Mesendoderm (in vitro differentiated cells): ENCODE measurements around the gene SOCS4.

Experiments used
- DNase-seq: peaks from one replicate; pipeline ENCODE4 v3.0.0; 2013
- H2AK5ac ChIP-seq: 2 replicates; pipeline ENCODE4 v1.6.1; 2013; ENCODE audit warnings: low read length, inconsistent platforms
- H2BK120ac ChIP-seq: 2 replicates; pipeline ENCODE4 v1.6.1; 2013; ENCODE audit warnings: low read depth, mild to moderate bottlenecking, low read length, moderate library complexity, mixed read lengths
- H2BK15ac ChIP-seq: replicated peaks from 2 replicates; pipeline ENCODE4 v1.6.1; 2013; ENCODE audit warnings: low read depth, mild to moderate bottlenecking, moderate library complexity
- H2BK5ac ChIP-seq: 2 replicates; pipeline ENCODE4 v1.6.1; 2013; ENCODE audit warnings: low read length, inconsistent platforms
- H3K18ac ChIP-seq: 2 replicates; pipeline ENCODE4 v1.6.1; 2013; ENCODE audit warnings: mild to moderate bottlenecking, low read length, mixed read lengths
- H3K23ac ChIP-seq: one replicate; pipeline ENCODE4 v1.6.1; 2013; ENCODE audit warnings: low read length
- H3K27ac ChIP-seq: 2 replicates; pipeline ENCODE4 v1.5.1; 2013; ENCODE audit warnings: low read depth, mild to moderate bottlenecking, inconsistent platforms, low read length, moderate library complexity
- H3K27me3 ChIP-seq: 2 replicates; pipeline ENCODE4 v1.6.1; 2013; ENCODE audit warnings: low read length, control low read depth, mild to moderate bottlenecking, inconsistent platforms; ENCODE audit not compliant: insufficient read depth, poor library complexity
- H3K36me3 ChIP-seq: 2 replicates; pipeline ENCODE4 v1.6.1; 2013; ENCODE audit warnings: low read length, inconsistent platforms; ENCODE audit not compliant: control insufficient read depth, insufficient read depth
- H3K4ac ChIP-seq: one replicate; pipeline ENCODE4 v1.6.1; 2013; ENCODE audit warnings: low read depth, mild to moderate bottlenecking, low read length, moderate library complexity
- H3K4me1 ChIP-seq: 2 replicates; pipeline ENCODE4 v1.6.1; 2013; ENCODE audit warnings: low read depth, low read length, inconsistent platforms; ENCODE audit not compliant: control insufficient read depth
- H3K4me2 ChIP-seq: 2 replicates; pipeline ENCODE4 v1.6.1; 2013; ENCODE audit warnings: low read length
- H3K4me3 ChIP-seq: 2 replicates; pipeline ENCODE4 v1.5.1; 2013; ENCODE audit warnings: mild to moderate bottlenecking, low read length
- H3K56ac ChIP-seq: one replicate; pipeline ENCODE4 v1.6.1; 2013; ENCODE audit warnings: low read length
- H3K79me1 ChIP-seq: 2 replicates; pipeline ENCODE4 v1.6.1; 2013; ENCODE audit warnings: low read length, inconsistent platforms
- H3K79me2 ChIP-seq: 2 replicates; pipeline ENCODE4 v1.6.1; 2013; ENCODE audit warnings: mild to moderate bottlenecking, low read length; ENCODE audit not compliant: control insufficient read depth, insufficient read depth
- H3K9ac ChIP-seq: 2 replicates; pipeline ENCODE4 v1.6.1; 2013; ENCODE audit warnings: low read length, inconsistent platforms
- H4K5ac ChIP-seq: one replicate; pipeline ENCODE4 v1.6.1; 2013; ENCODE audit warnings: low read length
- H4K8ac ChIP-seq: one replicate; pipeline ENCODE4 v1.6.1; 2013; ENCODE audit warnings: low read depth, mild to moderate bottlenecking, control low read depth, low read length, moderate library complexity
- WGBS: extraction: QIAGEN DNeasy Blood & Tissue Kit; methylation state at CpG from one replicate; pipeline ENCODE4 v1.1.7; 2013; ENCODE audit warnings: low lambda C conversion rate, missing lambda C conversion rate; ENCODE audit not compliant: insufficient coverage; ENCODE audit errors: extremely low coverage; 5-methylcytosine and 5-hydroxymethylcytosine counted together

The SOCS4 gene

GRCh38 chr14:55071870-55072640 lies 45.0 kb downstream of the SOCS4 start:
- Histone ChIP-seq H4K5ac (no peak overlapping the region), H4K8ac (no peak overlapping the region), H3K4ac (no peak overlapping the region), H3K4me3 (no peak overlapping the region), H3K9ac (no peak overlapping the region), H3K27ac (no peak overlapping the region), H2BK5ac (no peak overlapping the region), H3K4me1 (no peaks in the 10 kb centered on the region), H3K79me2 (no peaks in the 10 kb centered on the region), H3K56ac (no peak overlapping the region), H2BK120ac (no peak overlapping the region), H3K18ac (no peak overlapping the region), H2BK15ac (no peak overlapping the region), H3K36me3 (no peaks in the 10 kb centered on the region), H3K79me1 (no peaks in the 10 kb centered on the region), H3K27me3 (no peaks in the 10 kb centered on the region), H2AK5ac (no peak overlapping the region), H3K23ac (no peak overlapping the region), H3K4me2 (no peak overlapping the region)
- WGBS, result no CpG with 5 or more reads among the region's 10 CpGs
- DNase-seq, result no peak

- no peak overlapping the region for H3K4me2 ChIP-seq
- no peak for DNase-seq
- no peak overlapping the region for H2BK15ac ChIP-seq
- H3K27me3 ChIP-seq, result no peaks in the 10 kb centered on the region
- H3K36me3 ChIP-seq, result no peaks in the 10 kb centered on the region
- H3K23ac ChIP-seq, result no peak overlapping the region
- no peaks in the 10 kb centered on the region for H3K79me1 ChIP-seq
- H3K18ac ChIP-seq, result no peak overlapping the region
- no peak overlapping the region for H2BK120ac ChIP-seq
- no peaks in the 10 kb centered on the region for H3K79me2 ChIP-seq
- no peak overlapping the region for H3K9ac ChIP-seq
- H2AK5ac ChIP-seq, result no peak overlapping the region
- no CpG with 5 or more reads among the region's 2 CpGs for WGBS
- no peak overlapping the region for H3K4me3 ChIP-seq
- no peak overlapping the region for H4K8ac ChIP-seq
- no peak overlapping the region for H3K56ac ChIP-seq
- no peak overlapping the region for H3K4ac ChIP-seq
- H3K4me1 ChIP-seq, result no peaks in the 10 kb centered on the region
- no peak overlapping the region for H2BK5ac ChIP-seq
- H3K27ac ChIP-seq, result no peak overlapping the region
- H4K5ac ChIP-seq, result no peak overlapping the region
Measured at GRCh38 chr14:55073856-55074255, 46.8 kb downstream of the SOCS4 start.

GRCh38 chr14:55074662-55075061 lies 47.6 kb downstream of the SOCS4 start:
- Histone ChIP-seq H3K4me1 (no peaks in the 10 kb centered on the region), H2BK15ac (no peak overlapping the region), H3K4me3 (no peak overlapping the region), H3K18ac (no peak overlapping the region), H2AK5ac (no peak overlapping the region), H3K9ac (no peak overlapping the region), H3K79me2 (no peaks in the 10 kb centered on the region), H4K8ac (no peak overlapping the region), H4K5ac (no peak overlapping the region), H3K27ac (no peak overlapping the region), H3K36me3 (no peaks in the 10 kb centered on the region), H2BK5ac (no peak overlapping the region), H3K56ac (no peak overlapping the region), H3K4ac (no peak overlapping the region), H3K4me2 (no peak overlapping the region), H2BK120ac (no peak overlapping the region), H3K23ac (no peak overlapping the region), H3K27me3 (no peaks in the 10 kb centered on the region), H3K79me1 (no peaks in the 10 kb centered on the region)
- no CpG with 5 or more reads among the region's 5 CpGs for WGBS
- peak; percentile 52 for DNase-seq

DNA sequence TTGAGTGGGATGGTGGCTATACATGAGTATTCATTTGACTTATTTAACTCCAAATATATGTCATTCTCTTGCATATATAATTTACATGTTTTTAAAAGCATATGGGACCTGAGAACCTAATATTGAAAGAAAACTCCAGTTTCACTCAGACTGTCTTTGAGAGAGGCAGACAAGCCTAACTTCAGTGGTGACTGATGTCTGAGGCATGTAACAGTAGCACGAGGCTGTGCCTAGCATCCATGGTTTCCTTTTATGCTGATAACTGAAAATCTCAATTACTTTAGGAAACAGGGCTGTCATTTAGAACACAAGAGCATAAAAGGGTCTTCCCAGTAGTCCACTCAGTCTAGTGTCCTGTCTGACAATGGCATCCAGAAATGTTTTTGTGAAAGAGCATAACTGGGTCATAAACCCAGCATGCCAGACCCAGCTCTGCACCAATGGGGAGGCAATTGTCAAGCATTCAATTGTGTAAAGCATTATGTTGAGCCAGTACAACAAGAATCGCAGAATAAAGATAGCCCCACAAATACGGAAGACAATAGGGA lies 48.7 kb downstream of the SOCS4 start:
- H3K9ac ChIP-seq, result no peak overlapping the region
- no peaks in the 10 kb centered on the region for H3K4me1 ChIP-seq
- no peak for DNase-seq
- no peak overlapping the region for H3K23ac ChIP-seq
- H4K8ac ChIP-seq, result no peak overlapping the region
- H3K36me3 ChIP-seq, result no peaks in the 10 kb centered on the region
- WGBS, result no CpG with 5 or more reads among the region's 3 CpGs
- H3K27me3 ChIP-seq, result no peaks in the 10 kb centered on the region
- H2AK5ac ChIP-seq, result no peak overlapping the region
- H4K5ac ChIP-seq, result no peak overlapping the region
- no peak overlapping the region for H3K4ac ChIP-seq
- H2BK15ac ChIP-seq, result no peak overlapping the region
- no peak overlapping the region for H3K4me2 ChIP-seq
- no peak overlapping the region for H3K56ac ChIP-seq
- H3K4me3 ChIP-seq, result no peak overlapping the region
- no peak overlapping the region for H2BK5ac ChIP-seq
- H3K27ac ChIP-seq, result no peak overlapping the region
- no peaks in the 10 kb centered on the region for H3K79me1 ChIP-seq
- no peak overlapping the region for H2BK120ac ChIP-seq
- H3K18ac ChIP-seq, result no peak overlapping the region
- no peaks in the 10 kb centered on the region for H3K79me2 ChIP-seq

DNA sequence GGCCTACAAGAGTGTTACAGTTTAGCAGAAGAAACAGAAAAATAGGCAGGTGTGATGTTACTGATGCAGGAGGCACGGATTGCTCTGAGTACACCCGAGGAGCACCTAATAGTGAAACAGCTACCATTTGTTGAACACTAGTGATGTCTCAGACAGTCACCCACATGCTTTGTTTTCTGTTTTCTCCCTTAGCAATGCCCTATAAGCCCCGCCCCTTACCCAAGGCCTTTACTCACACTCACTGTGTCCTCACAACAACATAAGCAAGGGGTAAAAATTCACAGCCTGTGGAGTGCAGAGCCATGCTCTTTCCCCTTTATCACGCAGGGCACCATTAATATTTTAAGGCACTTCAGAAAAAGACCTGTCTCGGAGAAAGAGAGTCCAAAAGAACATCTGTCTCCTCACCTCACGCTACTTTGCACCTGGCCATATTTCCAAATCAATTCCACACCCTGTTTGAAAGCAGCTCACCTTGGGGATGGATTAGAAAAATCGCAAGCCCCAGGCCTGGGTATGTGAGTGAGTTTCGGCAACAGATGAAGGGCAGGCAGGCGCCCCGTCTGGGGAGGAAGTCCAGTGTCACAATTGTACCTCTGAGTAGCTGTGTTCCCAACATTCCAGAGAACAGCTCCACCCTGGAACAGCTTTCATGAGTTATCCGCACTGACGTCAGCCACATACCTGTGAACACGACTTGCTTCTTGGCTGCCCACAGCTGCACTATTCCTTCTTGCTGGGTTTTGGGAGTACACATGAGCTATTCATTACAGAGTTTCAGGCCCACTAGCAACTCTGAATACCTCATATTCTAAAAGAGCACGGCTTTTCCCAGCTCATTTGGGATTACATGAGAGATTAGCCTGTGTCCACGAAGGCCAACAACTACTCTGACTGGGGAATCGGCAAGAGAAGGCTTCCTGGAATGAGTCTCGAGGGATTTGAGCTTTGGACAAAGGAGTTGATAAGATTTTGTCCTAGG lies 50.4 kb downstream of the SOCS4 start:
- no CpG with 5 or more reads among the region's 17 CpGs for WGBS
- no peak overlapping the region for H2AK5ac ChIP-seq
- no peak overlapping the region for H4K8ac ChIP-seq
- no peak overlapping the region for H2BK120ac ChIP-seq
- no peak overlapping the region for H2BK15ac ChIP-seq
- no peaks in the 10 kb centered on the region for H3K36me3 ChIP-seq
- H3K4me2 ChIP-seq, result no peak overlapping the region
- H3K9ac ChIP-seq, result no peak overlapping the region
- H3K4me1 ChIP-seq, result no peaks in the 10 kb centered on the region
- H4K5ac ChIP-seq, result no peak overlapping the region
- no peak for DNase-seq
- no peak overlapping the region for H3K56ac ChIP-seq
- H3K79me1 ChIP-seq, result no peaks in the 10 kb centered on the region
- H3K18ac ChIP-seq, result no peak overlapping the region
- H3K27me3 ChIP-seq, result no peaks in the 10 kb centered on the region
- H3K79me2 ChIP-seq, result no peaks in the 10 kb centered on the region
- H3K4me3 ChIP-seq, result no peak overlapping the region
- H2BK5ac ChIP-seq, result no peak overlapping the region
- H3K23ac ChIP-seq, result no peak overlapping the region
- no peak overlapping the region for H3K4ac ChIP-seq
- no peak overlapping the region for H3K27ac ChIP-seq
